GM12878 (cell line): ENCODE results near the gene MIAT. TPM values are rescaled to one million over a fixed set of nuclear protein-coding genes. Genes with fewer than 3 reads are reported as not detected.

Experiments used
- CREB1 ChIP-seq: IDR thresholded peaks from 2 replicates; pipeline ENCODE4 v1.6.1; 2012; ENCODE audit warnings: low read depth, mild to moderate bottlenecking, inconsistent platforms
- HCFC1 ChIP-seq: fragments of 150-350 bp; IDR thresholded peaks from 2 replicates; pipeline ENCODE4 v1.6.1; 2014; ENCODE audit warnings: low read length
- JUNB ChIP-seq: IDR thresholded peaks from 2 replicates; pipeline ENCODE4 v1.6.1; 2016; ENCODE audit warnings: antibody characterized with exemption, mild to moderate bottlenecking
- KLF5 ChIP-seq: fragments of 450-650 bp; IDR thresholded peaks from 2 replicates; pipeline ENCODE4 v1.6.1; 2014; ENCODE audit warnings: mild to moderate bottlenecking; ENCODE audit not compliant: partially characterized antibody
- LARP7 ChIP-seq: fragments of 450-650 bp; IDR thresholded peaks from 2 replicates; pipeline ENCODE4 v1.6.1; 2017; ENCODE audit warnings: mild to moderate bottlenecking
- MYC ChIP-seq: IDR thresholded peaks from 2 replicates; pipeline ENCODE4 v1.6.1; 2011; ENCODE audit warnings: mild to moderate bottlenecking, low read length, moderate library complexity, inconsistent platforms; ENCODE audit not compliant: insufficient read depth, insufficient replicate concordance, insufficient read length, severe bottlenecking
- NFIC ChIP-seq: IDR thresholded peaks from 2 replicates; pipeline ENCODE4 v1.6.1; 2012; ENCODE audit warnings: low read depth, mild to moderate bottlenecking, inconsistent platforms, low read length, moderate library complexity
- NFXL1 ChIP-seq: fragments of 450-650 bp; IDR thresholded peaks from 2 replicates; pipeline ENCODE4 v1.6.1; 2017; ENCODE audit warnings: antibody characterized with exemption, mild to moderate bottlenecking, borderline replicate concordance
- NRF1 ChIP-seq: conservative IDR thresholded peaks from 2 replicates; pipeline ENCODE4 v1.6.1; 2011; ENCODE audit warnings: mild to moderate bottlenecking, low read depth, low read length, improper control_type of control experiment
- POLR2A ChIP-seq: IDR thresholded peaks from 2 replicates; pipeline ENCODE4 v1.6.1; 2011; ENCODE audit warnings: low read depth, mild to moderate bottlenecking, low read length
- RAD51 ChIP-seq: fragments of 450-650 bp; IDR thresholded peaks from 2 replicates; pipeline ENCODE4 v1.6.1; 2016; ENCODE audit warnings: moderate library complexity, mild to moderate bottlenecking, inconsistent platforms
- RCOR1 ChIP-seq: conservative IDR thresholded peaks from 2 replicates; pipeline ENCODE4 v1.6.1; 2012; ENCODE audit warnings: low read depth, low read length, improper control_type of control experiment
- RUNX3 ChIP-seq: IDR thresholded peaks from 2 replicates; pipeline ENCODE4 v1.6.1; 2012; ENCODE audit warnings: low read length, inconsistent platforms
- SMAD5 ChIP-seq: IDR thresholded peaks from 2 replicates; pipeline ENCODE4 v1.6.1; 2016; ENCODE audit warnings: antibody characterized with exemption, low read depth
- SMARCA5 ChIP-seq: fragments of 450-650 bp; IDR thresholded peaks from 2 replicates; pipeline ENCODE4 v1.6.1; 2017; ENCODE audit warnings: mild to moderate bottlenecking
- SMC3 ChIP-seq: IDR thresholded peaks from 2 replicates; pipeline ENCODE4 v1.6.1; 2011; ENCODE audit warnings: low read length, improper control_type of control experiment, borderline replicate concordance
- SP1 ChIP-seq: IDR thresholded peaks from one replicate; pipeline ENCODE4 v1.6.1; 2011; ENCODE audit warnings: low read depth, low read length
- TAF1 ChIP-seq: IDR thresholded peaks from 2 replicates; pipeline ENCODE4 v1.6.1; 2011; ENCODE audit warnings: mild to moderate bottlenecking, low read depth, low read length, borderline replicate concordance
- polyA plus RNA-seq, 11 experiments: library from polyadenylated mRNA; depleted of rRNA in 4 of 11; unstranded in 6 of 11; stranded (reverse) in 5 of 11; fragments of >200 nt; fragmentation: Nextera tagmentation in 4 of 11; fragmentation: Illumina TruSeq in 1 of 11; extraction: Ambion mirVana in 4 of 11; extraction: Trizol in 1 of 11; gene quantifications; 1 replicate in 1 of 11; 2 replicates in 10 of 11; pipeline versions ENCODE4 v1.2.1 to v1.2.3, GENCODE V29; 2011 to 2016; ENCODE audit warnings: inconsistent platforms in 2 of 11, missing spikeins in 2 of 11, low read depth in 1 of 11
- total RNA-seq, 4 experiments: library from RNA; depleted of rRNA in 3 of 4; stranded (reverse); fragments of >200 nt in 3 of 4; fragmentation: Illumina TruSeq in 1 of 4; extraction: Trizol in 1 of 4; gene quantifications; 2 replicates each; pipeline versions ENCODE4 v1.2.1 to v1.2.3, GENCODE V29; 2013 to 2021
- TF ChIP-seq, protein P1 (sequence below): IDR thresholded peaks from 2 replicates; pipeline ENCODE4 v1.6.1; 2012; ENCODE audit warnings: low read depth, low read length, improper control_type of control experiment
- TF ChIP-seq, protein P2 (sequence below): IDR thresholded peaks from 2 replicates; pipeline ENCODE4 v1.6.1; 2011; ENCODE audit warnings: low read depth, low read length, improper control_type of control experiment, borderline replicate concordance
- TF ChIP-seq, protein P3 (sequence below): IDR thresholded peaks from 2 replicates; pipeline ENCODE4 v1.6.1; 2011; ENCODE audit warnings: borderline replicate concordance, low read depth, mild to moderate bottlenecking, moderate library complexity, low read length; ENCODE audit not compliant: insufficient read depth, poor library complexity, severe bottlenecking
- TF ChIP-seq, protein P4 (sequence below): fragments of 450-650 bp; IDR thresholded peaks from 2 replicates; pipeline ENCODE4 v1.6.1; 2017; ENCODE audit warnings: mild to moderate bottlenecking, low read depth, inconsistent platforms; ENCODE audit not compliant: poor library complexity, severe bottlenecking

Gene MIAT
- total and polyA plus RNA-seq, 10 of the 15 experiments (the other 5 are each of a cell fraction or from before 2014, with no cell fraction given): 0.39 to 13.7 (median 4.6) TPM

DNA sequence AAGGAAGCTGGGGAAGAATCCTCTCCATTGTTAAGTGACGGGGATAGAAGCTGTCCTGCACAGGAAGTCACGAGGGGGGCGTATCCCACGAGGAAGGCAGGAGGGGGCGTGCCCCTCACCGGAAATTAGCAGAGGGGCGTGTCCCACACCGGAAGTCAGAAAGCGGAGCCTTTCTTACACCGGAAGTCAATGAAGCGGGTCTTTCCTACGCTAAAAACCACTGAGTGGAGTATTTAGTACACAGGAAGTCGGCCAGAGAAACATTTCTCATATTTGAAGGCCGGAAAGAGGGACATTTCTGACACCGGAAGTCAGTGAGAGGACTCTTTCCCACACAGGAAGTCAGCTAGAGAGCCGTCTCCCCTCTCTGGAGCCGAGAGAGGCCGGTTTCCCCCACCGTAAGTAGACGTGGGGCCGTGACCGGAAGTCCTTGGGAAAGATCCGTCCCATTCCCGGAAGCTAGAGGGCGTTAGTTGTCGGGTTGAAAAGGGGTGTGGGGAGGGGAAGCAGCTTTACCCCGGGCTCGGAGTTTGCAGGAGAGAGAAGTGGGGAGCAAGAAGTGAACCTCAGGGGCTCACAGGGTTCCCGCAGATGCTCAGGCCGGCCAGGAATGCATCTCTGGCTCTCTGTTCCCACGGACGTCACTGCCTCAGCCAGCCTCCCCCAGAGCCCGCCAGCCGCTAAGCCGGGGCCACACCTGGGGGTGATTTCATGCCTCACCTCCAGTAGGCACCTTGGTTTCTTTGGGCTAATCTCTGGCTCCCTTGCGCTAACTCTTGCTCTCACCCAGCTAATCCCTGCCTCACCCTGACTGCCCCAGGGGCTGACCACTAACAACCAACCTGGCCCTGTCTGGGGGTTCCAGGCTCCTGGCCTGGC is 15.4 kb downstream of the MIAT start (continued):
- TF ChIP-seq SP1 (no peak), RAD51 (peak; percentile 93), POLR2A (peak; percentile 82), SMARCA5 (peak; percentile 82), CREB1 (peak; percentile 68), SMC3 (no peak), RUNX3 (peak; percentile 78), JUNB (peak; percentile 32; the same call in 1 of the 2 replicates), NRF1 (no peak), TAF1 (peak; percentile 62), RCOR1 (0 out of 2 replicates have a peak, but pooled peaks have one; percentile 38), NFIC (peak; percentile 73), SMAD5 (peak; percentile 79; the same call in 1 of the 2 replicates), NFXL1 (no peak), HCFC1 (peak; percentile 67; the same call in 1 of the 2 replicates), MYC (no peak), LARP7 (peak; percentile 79), KLF5 (peak; percentile 62)
- TF ChIP-seq, protein P1, sequence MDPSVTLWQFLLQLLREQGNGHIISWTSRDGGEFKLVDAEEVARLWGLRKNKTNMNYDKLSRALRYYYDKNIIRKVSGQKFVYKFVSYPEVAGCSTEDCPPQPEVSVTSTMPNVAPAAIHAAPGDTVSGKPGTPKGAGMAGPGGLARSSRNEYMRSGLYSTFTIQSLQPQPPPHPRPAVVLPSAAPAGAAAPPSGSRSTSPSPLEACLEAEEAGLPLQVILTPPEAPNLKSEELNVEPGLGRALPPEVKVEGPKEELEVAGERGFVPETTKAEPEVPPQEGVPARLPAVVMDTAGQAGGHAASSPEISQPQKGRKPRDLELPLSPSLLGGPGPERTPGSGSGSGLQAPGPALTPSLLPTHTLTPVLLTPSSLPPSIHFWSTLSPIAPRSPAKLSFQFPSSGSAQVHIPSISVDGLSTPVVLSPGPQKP: peak; percentile 96
- TF ChIP-seq, protein P2, sequence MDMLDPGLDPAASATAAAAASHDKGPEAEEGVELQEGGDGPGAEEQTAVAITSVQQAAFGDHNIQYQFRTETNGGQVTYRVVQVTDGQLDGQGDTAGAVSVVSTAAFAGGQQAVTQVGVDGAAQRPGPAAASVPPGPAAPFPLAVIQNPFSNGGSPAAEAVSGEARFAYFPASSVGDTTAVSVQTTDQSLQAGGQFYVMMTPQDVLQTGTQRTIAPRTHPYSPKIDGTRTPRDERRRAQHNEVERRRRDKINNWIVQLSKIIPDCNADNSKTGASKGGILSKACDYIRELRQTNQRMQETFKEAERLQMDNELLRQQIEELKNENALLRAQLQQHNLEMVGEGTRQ: peak; percentile 29; the same call in 1 of the 2 replicates
- TF ChIP-seq, protein P3, sequence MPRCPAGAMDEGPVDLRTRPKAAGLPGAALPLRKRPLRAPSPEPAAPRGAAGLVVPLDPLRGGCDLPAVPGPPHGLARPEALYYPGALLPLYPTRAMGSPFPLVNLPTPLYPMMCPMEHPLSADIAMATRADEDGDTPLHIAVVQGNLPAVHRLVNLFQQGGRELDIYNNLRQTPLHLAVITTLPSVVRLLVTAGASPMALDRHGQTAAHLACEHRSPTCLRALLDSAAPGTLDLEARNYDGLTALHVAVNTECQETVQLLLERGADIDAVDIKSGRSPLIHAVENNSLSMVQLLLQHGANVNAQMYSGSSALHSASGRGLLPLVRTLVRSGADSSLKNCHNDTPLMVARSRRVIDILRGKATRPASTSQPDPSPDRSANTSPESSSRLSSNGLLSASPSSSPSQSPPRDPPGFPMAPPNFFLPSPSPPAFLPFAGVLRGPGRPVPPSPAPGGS: peak; percentile 9
- TF ChIP-seq, protein P4, sequence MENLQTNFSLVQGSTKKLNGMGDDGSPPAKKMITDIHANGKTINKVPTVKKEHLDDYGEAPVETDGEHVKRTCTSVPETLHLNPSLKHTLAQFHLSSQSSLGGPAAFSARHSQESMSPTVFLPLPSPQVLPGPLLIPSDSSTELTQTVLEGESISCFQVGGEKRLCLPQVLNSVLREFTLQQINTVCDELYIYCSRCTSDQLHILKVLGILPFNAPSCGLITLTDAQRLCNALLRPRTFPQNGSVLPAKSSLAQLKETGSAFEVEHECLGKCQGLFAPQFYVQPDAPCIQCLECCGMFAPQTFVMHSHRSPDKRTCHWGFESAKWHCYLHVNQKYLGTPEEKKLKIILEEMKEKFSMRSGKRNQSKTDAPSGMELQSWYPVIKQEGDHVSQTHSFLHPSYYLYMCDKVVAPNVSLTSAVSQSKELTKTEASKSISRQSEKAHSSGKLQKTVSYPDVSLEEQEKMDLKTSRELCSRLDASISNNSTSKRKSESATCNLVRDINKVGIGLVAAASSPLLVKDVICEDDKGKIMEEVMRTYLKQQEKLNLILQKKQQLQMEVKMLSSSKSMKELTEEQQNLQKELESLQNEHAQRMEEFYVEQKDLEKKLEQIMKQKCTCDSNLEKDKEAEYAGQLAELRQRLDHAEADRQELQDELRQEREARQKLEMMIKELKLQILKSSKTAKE: peak; percentile 77
